ENCODE data around the gene WDR44. TPM values are rescaled to one million over a fixed set of nuclear protein-coding genes. Genes with fewer than 3 reads are reported as not detected.

The WDR44 gene
- total RNA-seq, 4 donors from 2014 or later: 12.6 to 16.3 (median 14.1) TPM

DNA sequence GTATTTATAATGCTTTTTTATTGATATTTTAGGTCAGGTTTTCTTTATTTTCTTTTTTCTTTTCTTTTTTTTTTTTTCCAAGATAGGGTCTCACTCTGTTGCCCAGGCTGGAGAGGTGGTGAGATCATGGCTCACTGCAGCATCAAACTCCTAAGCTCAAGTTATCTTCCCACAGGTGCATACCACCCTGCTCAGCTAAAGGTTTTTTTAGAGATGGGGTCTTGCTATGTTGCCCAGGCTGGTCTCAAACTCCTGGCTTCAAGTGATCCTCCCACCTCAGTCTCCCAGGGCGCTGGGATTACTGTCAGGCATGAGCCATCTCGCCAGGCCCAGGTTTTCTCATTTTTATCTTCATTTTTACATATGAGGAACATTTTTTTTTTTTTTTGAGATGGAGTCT, 3.3 kb downstream of the WDR44 start:
- TF ChIP-seq CTCF (IDR thresholded peaks at IDR 0.05 in 4 of 5, conservative IDR thresholded peaks at IDR 0.05 in 1 of 5): no peak
- no peak for TF ChIP-seq POLR2A (IDR thresholded peaks at IDR 0.05)
- Histone ChIP-seq H3K9me3 (no peaks in the 10 kb centered on the region), H3K27ac (no peak overlapping the region), H3K4me1 (peaks cover 10 to 32% of the 10 kb centered on the region in 2 donors), H3K27me3 (no peaks in the 10 kb centered on the region), H3K36me3 (no peaks in the 10 kb centered on the region), H3K4me3 (no peak overlapping the region)
- DNase-seq (no peak), ATAC-seq (no peak)
- intact Hi-C loops (cut with DNase I; ENCODE audit: low total_unique reads) (no loop called here), in situ Hi-C loops (cut with MboI; ENCODE audit: low sequenced_read_pairs in 4 of 4) (no loop called here)

DNA sequence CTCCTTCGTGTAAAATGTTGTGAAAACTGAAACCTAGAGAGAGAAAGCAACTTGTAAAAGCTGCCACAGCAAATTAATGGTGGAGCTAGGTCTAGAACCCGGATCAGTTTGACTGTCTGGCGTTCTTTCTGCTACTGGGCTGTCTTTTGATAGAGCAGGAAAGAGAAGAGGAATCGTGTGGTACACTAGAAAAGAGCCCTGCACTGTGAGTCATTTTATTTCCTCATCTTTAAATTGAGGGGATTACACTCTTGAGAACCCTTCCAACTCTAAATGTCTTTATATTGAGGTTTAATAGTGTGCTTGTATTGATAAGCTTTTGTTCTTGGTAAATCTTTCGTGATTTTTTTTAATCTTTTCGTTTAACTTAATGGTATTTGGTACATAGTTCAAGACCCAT, 4.3 kb downstream of the WDR44 start:
- Histone ChIP-seq H3K9me3 (no peaks in the 10 kb centered on the region), H3K27ac (peak overlapping the region in 1 of 4 donors; percentile 18), H3K36me3 (no peaks in the 10 kb centered on the region), H3K4me1 (peaks cover 10 to 35% of the 10 kb centered on the region in 2 donors), H3K4me3 (no peak overlapping the region), H3K27me3 (no peaks in the 10 kb centered on the region)
- ATAC-seq: no peak
- TF ChIP-seq CTCF (IDR thresholded peaks at IDR 0.05 in 4 of 5, conservative IDR thresholded peaks at IDR 0.05 in 1 of 5): no peak
- no peak for TF ChIP-seq POLR2A (IDR thresholded peaks at IDR 0.05)
- intact Hi-C loops (cut with DNase I; ENCODE audit: low total_unique reads) (no loop called here), in situ Hi-C loops (cut with MboI; ENCODE audit: low sequenced_read_pairs in 4 of 4) (no loop called here)
- DNase-seq: no peak

GRCh38 chrX:118350706-118351105, 4.8 kb downstream of the WDR44 start:
- Histone ChIP-seq H3K4me3 (no peak overlapping the region), H3K27me3 (no peaks in the 10 kb centered on the region), H3K27ac (peak overlapping the region in 1 of 4 donors; percentile 18), H3K36me3 (no peaks in the 10 kb centered on the region), H3K9me3 (no peaks in the 10 kb centered on the region), H3K4me1 (peaks cover 10 to 37% of the 10 kb centered on the region in 2 donors)
- in situ Hi-C loops (cut with MboI; ENCODE audit: low sequenced_read_pairs in 4 of 4) (no loop called here), intact Hi-C loops (cut with DNase I; ENCODE audit: low total_unique reads) (no loop called here)
- DNase-seq (no peak), ATAC-seq (no peak)
- TF ChIP-seq POLR2A (IDR thresholded peaks at IDR 0.05) (no peak), CTCF (IDR thresholded peaks at IDR 0.05 in 4 of 5, conservative IDR thresholded peaks at IDR 0.05 in 1 of 5) (no peak)

DNA sequence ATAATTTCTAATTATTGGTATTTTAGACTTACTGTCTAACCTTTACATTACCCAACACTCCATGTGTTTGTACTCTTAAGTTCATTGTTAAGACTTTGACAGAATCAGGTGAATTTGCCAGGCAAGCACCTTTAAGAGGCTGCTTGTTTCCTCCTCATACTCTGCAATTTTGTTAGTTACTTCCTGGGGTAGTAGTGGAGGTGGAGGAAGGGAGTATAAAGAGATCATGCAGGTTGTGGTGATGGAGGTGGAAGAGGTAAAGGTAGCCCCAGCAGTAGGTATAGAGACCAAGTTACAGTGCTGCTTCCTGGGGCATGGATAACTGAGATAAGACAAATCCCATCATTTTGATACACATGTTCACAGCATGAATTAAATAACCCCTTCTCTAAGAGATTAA, 6.7 kb downstream of the WDR44 start:
- no peaks in the 10 kb centered on the region for H3K27me3 ChIP-seq
- no peak for DNase-seq
- intact Hi-C loops (cut with DNase I; ENCODE audit: low total_unique reads): no loop called here

More for the DNA sequence above, 6.7 kb downstream of the WDR44 start:
- no peak for TF ChIP-seq CTCF (IDR thresholded peaks at IDR 0.05 in 4 of 5, conservative IDR thresholded peaks at IDR 0.05 in 1 of 5)
- no peak for TF ChIP-seq POLR2A (IDR thresholded peaks at IDR 0.05)
- Histone ChIP-seq H3K4me1 (peaks cover 10 to 43% of the 10 kb centered on the region in 2 donors), H3K27ac (no peak overlapping the region), H3K4me3 (no peak overlapping the region), H3K36me3 (no peaks in the 10 kb centered on the region), H3K9me3 (no peaks in the 10 kb centered on the region)
- in situ Hi-C loops (cut with MboI; ENCODE audit: low sequenced_read_pairs in 4 of 4): no loop called here
- ATAC-seq: no peak
